ENCODE measurements around the gene MSI2.

The MSI2 gene

GRCh38 chr17:57499648-57500049 is 243.3 kb downstream of the MSI2 start:
- H3K4me3 ChIP-seq (ENCODE audit: low read length), result no peak overlapping the region
- H2BK120ac ChIP-seq (ENCODE audit: low read depth, low read length), result no peak overlapping the region
- H3K56ac ChIP-seq (ENCODE audit: low read length), result no peak overlapping the region
- H2BK15ac ChIP-seq (replicated peaks; ENCODE audit: low read depth), result no peak overlapping the region
- H3K27me3 ChIP-seq (ENCODE audit: insufficient read depth, low read length, poor library complexity), result no peaks in the 10 kb centered on the region
- no peak overlapping the region for H4K5ac ChIP-seq (ENCODE audit: low read length)
- no peak overlapping the region for H3K18ac ChIP-seq (ENCODE audit: low read length)
- H3K4ac ChIP-seq (ENCODE audit: low read depth, low read length), result no peak overlapping the region
- no peak overlapping the region for H3K27ac ChIP-seq (ENCODE audit: low read depth, low read length)
- H2AK5ac ChIP-seq (ENCODE audit: low read length), result no peak overlapping the region
- H4K8ac ChIP-seq (ENCODE audit: low read depth, low read length), result no peak overlapping the region
- no peak overlapping the region for H3K23ac ChIP-seq (ENCODE audit: low read length)
- no peak overlapping the region for H3K9ac ChIP-seq (ENCODE audit: low read length)
- H3K79me1 ChIP-seq (ENCODE audit: low read length), result peaks cover 2% of the 10 kb centered on the region
- H3K79me2 ChIP-seq (ENCODE audit: control insufficient read depth, insufficient read depth, low read length), result no peaks in the 10 kb centered on the region
- peak; percentile 45 for DNase-seq
- no peaks in the 10 kb centered on the region for H3K36me3 ChIP-seq (ENCODE audit: control insufficient read depth, insufficient read depth, low read length)
- no peak overlapping the region for H2BK5ac ChIP-seq (ENCODE audit: low read length)
- H3K4me2 ChIP-seq (ENCODE audit: low read length), result no peak overlapping the region
- WGBS (ENCODE audit: extremely low coverage, insufficient coverage, low lambda C conversion rate), result no CpG with 5 or more reads among the region's 6 CpGs
- no peaks in the 10 kb centered on the region for H3K4me1 ChIP-seq (ENCODE audit: control insufficient read depth, low read depth, low read length)

GRCh38 chr17:57501016-57501415 is 244.7 kb downstream of the MSI2 start:
- Histone ChIP-seq H2BK5ac (ENCODE audit: low read length) (no peak overlapping the region), H3K36me3 (ENCODE audit: control insufficient read depth, insufficient read depth, low read length) (no peaks in the 10 kb centered on the region), H4K8ac (ENCODE audit: low read depth, low read length) (no peak overlapping the region), H3K79me1 (ENCODE audit: low read length) (peaks cover 2% of the 10 kb centered on the region), H2BK120ac (ENCODE audit: low read depth, low read length) (no peak overlapping the region), H3K23ac (ENCODE audit: low read length) (no peak overlapping the region), H2BK15ac (replicated peaks; ENCODE audit: low read depth) (no peak overlapping the region), H3K9ac (ENCODE audit: low read length) (no peak overlapping the region), H2AK5ac (ENCODE audit: low read length) (no peak overlapping the region), H3K18ac (ENCODE audit: low read length) (no peak overlapping the region), H3K27me3 (ENCODE audit: insufficient read depth, low read length, poor library complexity) (no peaks in the 10 kb centered on the region), H3K27ac (ENCODE audit: low read depth, low read length) (no peak overlapping the region), H3K79me2 (ENCODE audit: control insufficient read depth, insufficient read depth, low read length) (no peaks in the 10 kb centered on the region), H3K56ac (ENCODE audit: low read length) (no peak overlapping the region), H3K4me2 (ENCODE audit: low read length) (no peak overlapping the region), H3K4ac (ENCODE audit: low read depth, low read length) (no peak overlapping the region), H4K5ac (ENCODE audit: low read length) (no peak overlapping the region), H3K4me3 (ENCODE audit: low read length) (no peak overlapping the region), H3K4me1 (ENCODE audit: control insufficient read depth, low read depth, low read length) (no peaks in the 10 kb centered on the region)
- peak; percentile 28 for DNase-seq
- no CpG with 5 or more reads among the region's 9 CpGs for WGBS (ENCODE audit: extremely low coverage, insufficient coverage, low lambda C conversion rate)

DNA sequence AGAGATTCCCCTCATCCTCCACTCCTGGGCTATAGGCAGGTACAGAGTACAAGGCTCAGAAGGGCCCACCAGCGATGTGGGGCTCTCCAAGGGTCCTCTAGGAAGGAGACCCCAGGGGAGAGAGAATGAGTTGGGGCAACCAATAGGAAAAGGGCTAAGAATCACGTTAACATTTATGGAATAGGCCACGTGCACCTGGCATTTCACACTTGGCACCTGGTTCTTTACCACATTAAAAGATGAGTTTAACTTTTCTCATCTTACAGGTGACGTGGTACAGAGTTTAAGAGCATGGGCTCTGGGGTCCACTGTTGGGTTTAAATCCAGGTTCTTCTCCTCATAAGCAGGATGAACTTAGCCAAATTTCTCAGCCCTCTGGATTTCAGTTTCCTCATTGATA is 245.7 kb downstream of the MSI2 start:
- Histone ChIP-seq H3K36me3 (ENCODE audit: control insufficient read depth, insufficient read depth, low read length) (no peaks in the 10 kb centered on the region), H2BK5ac (ENCODE audit: low read length) (no peak overlapping the region)
- no CpG with 5 or more reads among the region's 4 CpGs for WGBS (ENCODE audit: extremely low coverage, insufficient coverage, low lambda C conversion rate)

GRCh38 chr17:57502811-57503241 is 246.5 kb downstream of the MSI2 start:
- Histone ChIP-seq H3K27ac (ENCODE audit: low read depth, low read length) (no peak overlapping the region), H2BK5ac (ENCODE audit: low read length) (no peak overlapping the region), H4K5ac (ENCODE audit: low read length) (no peak overlapping the region), H3K4ac (ENCODE audit: low read depth, low read length) (no peak overlapping the region), H3K79me1 (ENCODE audit: low read length) (peaks cover 2% of the 10 kb centered on the region), H2BK120ac (ENCODE audit: low read depth, low read length) (no peak overlapping the region), H4K8ac (ENCODE audit: low read depth, low read length) (no peak overlapping the region), H2BK15ac (replicated peaks; ENCODE audit: low read depth) (no peak overlapping the region), H3K4me1 (ENCODE audit: control insufficient read depth, low read depth, low read length) (peaks cover 10% of the 10 kb centered on the region), H3K79me2 (ENCODE audit: control insufficient read depth, insufficient read depth, low read length) (no peaks in the 10 kb centered on the region), H3K23ac (ENCODE audit: low read length) (no peak overlapping the region), H3K4me3 (ENCODE audit: low read length) (no peak overlapping the region), H3K36me3 (ENCODE audit: control insufficient read depth, insufficient read depth, low read length) (no peaks in the 10 kb centered on the region), H3K27me3 (ENCODE audit: insufficient read depth, low read length, poor library complexity) (no peaks in the 10 kb centered on the region), H2AK5ac (ENCODE audit: low read length) (no peak overlapping the region), H3K4me2 (ENCODE audit: low read length) (no peak overlapping the region), H3K56ac (ENCODE audit: low read length) (peak overlapping the region; percentile 15), H3K18ac (ENCODE audit: low read length) (no peak overlapping the region), H3K9ac (ENCODE audit: low read length) (no peak overlapping the region)
- WGBS (ENCODE audit: extremely low coverage, insufficient coverage, low lambda C conversion rate), result no CpG with 5 or more reads among the region's 2 CpGs
- no peak for DNase-seq

More for the DNA sequence above, 245.7 kb downstream of the MSI2 start:
- H4K8ac ChIP-seq (ENCODE audit: low read depth, low read length), result no peak overlapping the region
- H3K4me1 ChIP-seq (ENCODE audit: control insufficient read depth, low read depth, low read length), result peaks cover 7% of the 10 kb centered on the region
- no peak overlapping the region for H2BK120ac ChIP-seq (ENCODE audit: low read depth, low read length)
- H3K27ac ChIP-seq (ENCODE audit: low read depth, low read length), result no peak overlapping the region
- no peaks in the 10 kb centered on the region for H3K79me2 ChIP-seq (ENCODE audit: control insufficient read depth, insufficient read depth, low read length)
- no peak overlapping the region for H3K18ac ChIP-seq (ENCODE audit: low read length)
- DNase-seq, result no peak
- H3K4me2 ChIP-seq (ENCODE audit: low read length), result no peak overlapping the region
- H3K56ac ChIP-seq (ENCODE audit: low read length), result no peak overlapping the region
- H3K23ac ChIP-seq (ENCODE audit: low read length), result no peak overlapping the region
- H3K4me3 ChIP-seq (ENCODE audit: low read length), result no peak overlapping the region
- no peak overlapping the region for H2AK5ac ChIP-seq (ENCODE audit: low read length)
- H4K5ac ChIP-seq (ENCODE audit: low read length), result no peak overlapping the region
- no peak overlapping the region for H3K9ac ChIP-seq (ENCODE audit: low read length)
- H2BK15ac ChIP-seq (replicated peaks; ENCODE audit: low read depth), result no peak overlapping the region
- H3K4ac ChIP-seq (ENCODE audit: low read depth, low read length), result no peak overlapping the region
- no peaks in the 10 kb centered on the region for H3K27me3 ChIP-seq (ENCODE audit: insufficient read depth, low read length, poor library complexity)
- peaks cover 2% of the 10 kb centered on the region for H3K79me1 ChIP-seq (ENCODE audit: low read length)

- no peaks in the 10 kb centered on the region for H3K27me3 ChIP-seq (ENCODE audit: insufficient read depth, low read length, poor library complexity)
- DNase-seq, result no peak
- H2BK15ac ChIP-seq (replicated peaks; ENCODE audit: low read depth), result no peak overlapping the region
- no peak overlapping the region for H3K4me3 ChIP-seq (ENCODE audit: low read length)
- H4K8ac ChIP-seq (ENCODE audit: low read depth, low read length), result no peak overlapping the region
- no peak overlapping the region for H3K18ac ChIP-seq (ENCODE audit: low read length)
- no peaks in the 10 kb centered on the region for H3K79me1 ChIP-seq (ENCODE audit: low read length)
- H3K4me2 ChIP-seq (ENCODE audit: low read length), result no peak overlapping the region
- H3K56ac ChIP-seq (ENCODE audit: low read length), result no peak overlapping the region
- H4K5ac ChIP-seq (ENCODE audit: low read length), result no peak overlapping the region
- no peak overlapping the region for H2BK120ac ChIP-seq (ENCODE audit: low read depth, low read length)
- H3K79me2 ChIP-seq (ENCODE audit: control insufficient read depth, insufficient read depth, low read length), result no peaks in the 10 kb centered on the region
- peaks cover 10% of the 10 kb centered on the region for H3K4me1 ChIP-seq (ENCODE audit: control insufficient read depth, low read depth, low read length)
- no CpG with 5 or more reads among the region's 8 CpGs for WGBS (ENCODE audit: extremely low coverage, insufficient coverage, low lambda C conversion rate)
- no peak overlapping the region for H3K4ac ChIP-seq (ENCODE audit: low read depth, low read length)
- H3K27ac ChIP-seq (ENCODE audit: low read depth, low read length), result no peak overlapping the region
- no peak overlapping the region for H3K9ac ChIP-seq (ENCODE audit: low read length)
- H2BK5ac ChIP-seq (ENCODE audit: low read length), result no peak overlapping the region
- no peak overlapping the region for H3K23ac ChIP-seq (ENCODE audit: low read length)
- H2AK5ac ChIP-seq (ENCODE audit: low read length), result no peak overlapping the region
- no peaks in the 10 kb centered on the region for H3K36me3 ChIP-seq (ENCODE audit: control insufficient read depth, insufficient read depth, low read length)
These were observed 247.9 kb downstream of the MSI2 start for GRCh38 chr17:57504208-57504607.
